Measurements from ENCODE around the gene LILRB4. TPM values are rescaled to one million over a fixed set of nuclear protein-coding genes. Genes with fewer than 3 reads are reported as not detected.
"Not testable (repeated sequence)": the region's sequence is repeated elsewhere in the genome, so short reads cannot be mapped to it uniquely, and the experiment has no call there.

LILRB4 gene
- total RNA-seq, 4 donors from 2014 or later, result 1.1 to 5.1 (median 2.4) TPM

GRCh38 chr19:54707962-54708361 is 45.2 kb downstream of the LILRB4 start:
- Histone ChIP-seq H3K9me3 (peaks cover 0 to 14% (median 0%) of the 10 kb centered on the region in 4 donors), H3K4me3 (no peak overlapping the region), H3K27ac (no peak overlapping the region), H3K36me3 (no peaks in the 10 kb centered on the region), H3K4me1 (no peaks in the 10 kb centered on the region), H3K27me3 (no peaks in the 10 kb centered on the region)
- no peak for DNase-seq (ENCODE audit: low spot score in 2 of 2)
- WGBS, 2 donors, result 54 to 61% methylated on average over 3 to 4 of the region's 4 CpGs
- TF ChIP-seq CTCF (IDR thresholded peaks at IDR 0.05) (no peak), POLR2A (IDR thresholded peaks at IDR 0.05) (no peak), EP300 (IDR thresholded peaks at IDR 0.05) (no peak)

GRCh38 chr19:54708781-54709180 is 46.0 kb downstream of the LILRB4 start:
- 85 to 87% methylated on average over 5 to 7 of the region's 7 CpGs for WGBS, 2 donors
- H3K4me1 ChIP-seq, result no peaks in the 10 kb centered on the region
- H3K9me3 ChIP-seq, result peaks cover 0 to 13% (median 0%) of the 10 kb centered on the region in 4 donors
- TF ChIP-seq CTCF (IDR thresholded peaks at IDR 0.05), result no peak
- TF ChIP-seq POLR2A (IDR thresholded peaks at IDR 0.05), result no peak
- TF ChIP-seq EP300 (IDR thresholded peaks at IDR 0.05), result no peak
- no peak overlapping the region for H3K4me3 ChIP-seq
- no peak overlapping the region for H3K27ac ChIP-seq
- H3K27me3 ChIP-seq, result no peaks in the 10 kb centered on the region
- DNase-seq (ENCODE audit: low spot score in 2 of 2), result no peak
- no peaks in the 10 kb centered on the region for H3K36me3 ChIP-seq

DNA sequence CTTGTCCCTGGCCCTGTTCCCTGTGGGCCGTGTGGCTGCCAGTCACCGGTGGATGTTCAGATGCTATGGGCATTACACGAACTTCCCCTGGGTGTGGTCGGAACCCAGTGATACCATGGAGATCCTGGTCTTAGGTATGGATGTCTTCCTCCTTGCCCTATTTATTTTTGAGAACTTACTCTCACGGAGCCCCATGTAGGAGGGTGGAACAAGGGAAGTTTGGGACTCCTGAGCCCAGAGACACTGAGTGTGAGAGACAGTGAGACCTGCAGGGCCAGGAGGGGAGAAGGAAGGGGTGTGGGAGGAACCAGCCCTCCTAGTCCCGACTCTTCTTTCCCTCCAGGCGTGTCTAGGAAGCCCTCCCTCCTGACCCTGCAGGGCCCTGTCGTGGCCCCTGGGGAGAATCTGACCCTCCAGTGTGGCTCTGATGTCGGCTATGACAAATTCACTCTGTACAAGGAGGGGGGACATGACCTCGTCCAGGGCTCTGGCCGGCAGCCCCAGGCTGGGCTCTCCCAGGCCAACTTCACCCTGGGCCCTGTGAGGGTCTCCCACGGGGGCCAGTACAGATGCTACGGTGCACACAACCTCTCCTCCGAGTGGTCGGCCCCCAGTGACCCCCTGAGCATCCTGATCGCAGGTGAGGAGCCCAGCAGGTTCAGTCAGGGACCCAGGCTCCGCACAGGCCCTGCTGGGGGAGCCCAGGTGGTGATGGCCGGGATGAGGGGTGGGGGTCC is 46.6 kb downstream of the LILRB4 start:
- Histone ChIP-seq H3K4me1 (no peaks in the 10 kb centered on the region), H3K4me3 (no peak overlapping the region), H3K9me3 (peaks cover 0 to 7% (median 0%) of the 10 kb centered on the region in 4 donors), H3K36me3 (no peaks in the 10 kb centered on the region), H3K27ac (no peak overlapping the region), H3K27me3 (no peaks in the 10 kb centered on the region)
- no peak for DNase-seq (ENCODE audit: low spot score in 2 of 2)
- no peak for TF ChIP-seq POLR2A (IDR thresholded peaks at IDR 0.05)
- no peak for TF ChIP-seq EP300 (IDR thresholded peaks at IDR 0.05)
- TF ChIP-seq CTCF (IDR thresholded peaks at IDR 0.05), result no peak
- WGBS, 2 donors, result 69 to 77% methylated on average over 7 to 12 of the region's 18 CpGs

GRCh38 chr19:54709956-54710355 is 47.2 kb downstream of the LILRB4 start:
- H3K27ac ChIP-seq; H3K27me3 ChIP-seq; H3K4me1 ChIP-seq; DNase-seq (ENCODE audit: low spot score in 2 of 2); H3K36me3 ChIP-seq; H3K9me3 ChIP-seq; H3K4me3 ChIP-seq: not testable (repeated sequence)
- WGBS, 2 donors, result 73 to 80% methylated on average over 11 of the region's 13 CpGs

Small RNAs within 50 kb of the gene (small RNA-seq; reads per million reads assigned to genes)
- gene AC245036.3 (not detected), gene AC245128.2 (not detected), gene MIR8061 (not detected)

Other genes with a start within 250 kb of the LILRB4 start
- gene TTYH1, start 247.5 kb upstream of the LILRB4 start, total RNA-seq, result 10 to 100 TPM; 21.0 to 50.0 (median 34.9) TPM
- 100 to 1,000 TPM; 189 to 389 (median 285) TPM for gene LENG8, start 213.8 kb upstream of the LILRB4 start, total RNA-seq
- 10 to 100 TPM in 1 of 4 donors, 1 to 10 TPM in 3; 5.9 to 10.3 (median 9.4) TPM for gene LENG9, start 199.2 kb upstream of the LILRB4 start, total RNA-seq
- gene CDC42EP5, start 189.7 kb upstream of the LILRB4 start, total RNA-seq, result 10 to 100 TPM; 38.9 to 62.2 (median 50.2) TPM
- not detected for gene LAIR2, start 160.2 kb upstream of the LILRB4 start, total RNA-seq
- 1 to 10 TPM; 1.7 to 5.4 (median 4.3) TPM for gene LILRA2, start 89.2 kb upstream of the LILRB4 start, total RNA-seq
- 1 to 10 TPM in 3 of 4 donors, under 1 TPM in 1; 0.39 to 3.5 (median 1.2) TPM for gene LILRA1, start 69.4 kb upstream of the LILRB4 start, total RNA-seq
- 10 to 100 TPM in 1 of 4 donors, 1 to 10 TPM in 2, under 1 TPM in 1; 0.59 to 15.3 (median 3.4) TPM for gene LILRB1, start 32.5 kb upstream of the LILRB4 start, total RNA-seq
- not detected for gene KIR3DL3, start 61.5 kb downstream of the LILRB4 start, total RNA-seq
- not detected for gene KIR2DL3, start 75.5 kb downstream of the LILRB4 start, total RNA-seq
- gene KIR2DL1, start 106.8 kb downstream of the LILRB4 start, total RNA-seq, result not detected
- gene KIR2DL4, start 140.6 kb downstream of the LILRB4 start, total RNA-seq, result not detected
- gene KIR3DL1, start 153.5 kb downstream of the LILRB4 start, total RNA-seq, result under 1 TPM in 1 of 4 donors, not detected in 3; 0.22 TPM
- gene KIR2DS4, start 169.7 kb downstream of the LILRB4 start, total RNA-seq, result not detected
- not detected for gene KIR3DL2, start 187.5 kb downstream of the LILRB4 start, total RNA-seq
- 1 to 10 TPM in 1 of 4 donors, not detected in 3; 2.1 TPM for gene FCAR, start 211.2 kb downstream of the LILRB4 start, total RNA-seq
- 1 to 10 TPM in 1 of 4 donors, not detected in 3; 4.6 TPM for gene NCR1, start 243.2 kb downstream of the LILRB4 start, total RNA-seq